ENCODE results near the gene APOBEC4. TPM values are rescaled to one million over a fixed set of nuclear protein-coding genes. Genes with fewer than 3 reads are reported as not detected.

The APOBEC4 gene
- total and polyA plus RNA-seq, 2 of the 4 experiments (the other 2 are of a cell fraction) = not detected

- no peak overlapping the region for H2AK9ac ChIP-seq (replicated peaks; ENCODE audit: low read depth, low read length, poor library complexity)
- H3K9ac ChIP-seq (ENCODE audit: low read depth, low read length) = no peak overlapping the region
- no peaks in the 10 kb centered on the region for H3K9me3 ChIP-seq (ENCODE audit: control insufficient read depth, insufficient read depth, low read length)
- no peak overlapping the region for H2BK5ac ChIP-seq (ENCODE audit: low read depth, low read length, poor library complexity, severe bottlenecking)
- intact Hi-C loops (cut with micrococcal nuclease) (no loop called here), dilution Hi-C loops (cut with HindIII; ENCODE audit: low sequenced_read_pairs, unreplicated experiment) (no loop called here), in situ Hi-C loops (cut with MboI; ENCODE audit: low sequenced_read_pairs) (loop anchor here (10.0 kb wide), 1 partner anchor 405 kb away; no protein-coding TSS in a partner anchor)
- peaks cover 5 to 19% of the 10 kb centered on the region in 2 experiments for H3K79me1 ChIP-seq (ENCODE audit: low read depth in 1 of 2, low read length in 2 of 2)
- no peaks in the 10 kb centered on the region for H3K4me1 ChIP-seq (ENCODE audit: control insufficient read depth, insufficient read depth, low read length)
- ChIA-PET CTCF (no interaction called here), POLR2A (ENCODE audit: unreplicated experiment) (no interaction called here)
- H2BK15ac ChIP-seq (ENCODE audit: low read depth, low read length) = no peak overlapping the region
- no peak overlapping the region for H4K91ac ChIP-seq (ENCODE audit: insufficient read depth, low read depth, low read length)
- H3K9me1 ChIP-seq (ENCODE audit: insufficient read depth, low read length) = no peaks in the 10 kb centered on the region
- H3K56ac ChIP-seq (ENCODE audit: extremely low read depth, insufficient read depth, low read length) = no peak overlapping the region
- no peak overlapping the region for H3K18ac ChIP-seq (ENCODE audit: low read depth, low read length)
- H4K20me1 ChIP-seq (ENCODE audit: insufficient read depth, low read length) = no peaks in the 10 kb centered on the region
- DNase-seq (no peak), ATAC-seq (ENCODE audit: low read depth) (no peak)
- no CpG with 5 or more reads among the region's 1 CpG for WGBS, 2 experiments (ENCODE audit: extremely low coverage in 2 of 2, insufficient read length in 1 of 2)
- H3K4me3 ChIP-seq (ENCODE audit: insufficient read depth, low read depth, low read length) = no peak overlapping the region
- TF ChIP-seq RCOR1 (IDR thresholded peaks at IDR 0.05; ENCODE audit: insufficient replicate concordance, low read length) = no peak
- no peak for TF ChIP-seq SMC3 (IDR thresholded peaks at IDR 0.05; ENCODE audit: low read depth, low read length)
- no peak for TF ChIP-seq FOS (IDR thresholded peaks at IDR 0.05; ENCODE audit: low read depth, low read length)
- no peak for TF ChIP-seq ELK1 (IDR thresholded peaks at IDR 0.05; ENCODE audit: borderline replicate concordance, low read depth, low read length)
- no TSS peak for BruUV-seq (replicated peaks)
- no peak overlapping the region for H2AFZ ChIP-seq (replicated peaks; ENCODE audit: low read length, poor library complexity)
- no peak overlapping the region for H2AK5ac ChIP-seq (ENCODE audit: low read depth, low read length)
- no peak overlapping the region for H3K4me2 ChIP-seq (ENCODE audit: low read depth, low read length)
- no peak overlapping the region for H4K5ac ChIP-seq (ENCODE audit: low read depth, low read length)
- H3K27ac ChIP-seq (ENCODE audit: insufficient read depth, low read length) = no peak overlapping the region
- H3K36me3 ChIP-seq (ENCODE audit: control insufficient read depth, insufficient read depth, low read length) = no peaks in the 10 kb centered on the region
- no peak overlapping the region for H3K14ac ChIP-seq (replicated peaks; ENCODE audit: low read depth, low read length)
- H2BK20ac ChIP-seq (ENCODE audit: low read depth, low read length) = no peak overlapping the region
- no peak overlapping the region for H3K23ac ChIP-seq (ENCODE audit: low read depth, low read length)
- H2BK120ac ChIP-seq (ENCODE audit: low read depth, low read length) = no peak overlapping the region
- H4K8ac ChIP-seq (ENCODE audit: low read depth in 2 of 2, low read length in 2 of 2) = no peak overlapping the region
- no peaks in the 10 kb centered on the region for H3K27me3 ChIP-seq (ENCODE audit: control insufficient read depth, insufficient read depth, low read length)
- no peak overlapping the region for H3K4ac ChIP-seq (ENCODE audit: low read depth, low read length)
Measured at GRCh38 chr1:183640193-183640592, 12.9 kb downstream of the APOBEC4 start.
